Effector CD4-positive, alpha-beta T cell (primary cell): ENCODE measurements around the gene PSG1.
"Not testable (repeated sequence)": the region's sequence is repeated elsewhere in the genome, so short reads cannot be mapped to it uniquely, and the experiment has no call there.

ENCODE experiments used
- DNase-seq: peaks from one replicate; pipeline ENCODE4 v3.0.0-alpha.2; 2020

PSG1 gene

GRCh38 chr19:42880621-42881020 lies 1.1 kb upstream of the PSG1 start:
- not testable (repeated sequence) for DNase-seq

- DNase-seq: not testable (repeated sequence)
Measured at GRCh38 chr19:42876596-42876995, 2.9 kb downstream of the PSG1 start.

- DNase-seq: not testable (repeated sequence)
Measured at GRCh38 chr19:42875881-42876280, 3.6 kb downstream of the PSG1 start.

GRCh38 chr19:42874901-42875813 lies 4.4 kb downstream of the PSG1 start:
- not testable (repeated sequence) for DNase-seq

GRCh38 chr19:42874136-42874535 lies 5.4 kb downstream of the PSG1 start:
- not testable (repeated sequence) for DNase-seq

GRCh38 chr19:42872608-42873007 lies 6.9 kb downstream of the PSG1 start:
- no peak for DNase-seq

GRCh38 chr19:42857544-42857867 lies 22.0 kb downstream of the PSG1 start:
- DNase-seq: no peak

GRCh38 chr19:42856866-42857543 lies 22.5 kb downstream of the PSG1 start:
- DNase-seq: not testable (repeated sequence)

- not testable (repeated sequence) for DNase-seq
Measured at GRCh38 chr19:42854745-42855144, 24.8 kb downstream of the PSG1 start.

GRCh38 chr19:42853231-42853630 lies 26.3 kb downstream of the PSG1 start:
- DNase-seq: not testable (repeated sequence)

GRCh38 chr19:42852821-42853220 lies 26.7 kb downstream of the PSG1 start:
- not testable (repeated sequence) for DNase-seq

- not testable (repeated sequence) for DNase-seq
Measured at GRCh38 chr19:42851718-42852280, 27.7 kb downstream of the PSG1 start.

- no peak for DNase-seq
Measured at GRCh38 chr19:42850981-42851717, 28.4 kb downstream of the PSG1 start.

GRCh38 chr19:42846597-42846996 lies 32.9 kb downstream of the PSG1 start:
- no peak for DNase-seq

GRCh38 chr19:42843631-42844030 lies 35.9 kb downstream of the PSG1 start:
- not testable (repeated sequence) for DNase-seq

GRCh38 chr19:42832746-42833442 lies 46.6 kb downstream of the PSG1 start:
- DNase-seq: not testable (repeated sequence)

GRCh38 chr19:42832023-42832680 lies 47.4 kb downstream of the PSG1 start:
- DNase-seq: not testable (repeated sequence)

- no peak for DNase-seq
Measured at GRCh38 chr19:42831221-42832019, 48.1 kb downstream of the PSG1 start.

- DNase-seq: not testable (repeated sequence)
Measured at GRCh38 chr19:42821306-42821977, 58.1 kb downstream of the PSG1 start.
